NCI-H1694 treated with DMSO at 0.1 percent for 48 hours (cell line): ENCODE measurements around the gene TMC6.
"Not testable (repeated sequence)": the region's sequence is repeated elsewhere in the genome, so short reads cannot be mapped to it uniquely, and the experiment has no call there.

Experiments used
- DNase-seq: peaks from one replicate; lab custom pipeline; 2025; lab: John Stamatoyannopoulos, UW

TMC6 gene

GRCh38 chr17:78079253-78079652 is 49.3 kb downstream of the TMC6 start:
- DNase-seq = no peak

DNA sequence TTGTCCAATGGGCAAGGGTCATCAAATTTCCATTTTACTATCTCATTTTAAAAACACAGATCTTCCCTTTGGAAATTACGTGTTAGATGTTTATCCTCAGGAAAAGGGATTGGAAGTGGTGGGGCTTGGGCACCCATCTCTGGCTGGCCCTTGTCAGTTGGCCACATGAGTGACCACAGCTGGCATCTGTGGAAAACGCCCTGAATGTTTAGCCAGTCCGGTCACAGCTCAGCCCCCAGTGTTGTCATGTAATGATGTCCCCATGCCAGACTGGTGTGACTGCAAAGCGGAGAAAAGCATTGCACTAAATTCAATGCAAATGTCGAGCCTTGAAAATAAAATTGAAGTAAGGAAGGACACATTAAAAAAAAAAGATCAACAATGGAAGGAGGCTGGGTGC is 53.0 kb downstream of the TMC6 start:
- no peak for DNase-seq

DNA sequence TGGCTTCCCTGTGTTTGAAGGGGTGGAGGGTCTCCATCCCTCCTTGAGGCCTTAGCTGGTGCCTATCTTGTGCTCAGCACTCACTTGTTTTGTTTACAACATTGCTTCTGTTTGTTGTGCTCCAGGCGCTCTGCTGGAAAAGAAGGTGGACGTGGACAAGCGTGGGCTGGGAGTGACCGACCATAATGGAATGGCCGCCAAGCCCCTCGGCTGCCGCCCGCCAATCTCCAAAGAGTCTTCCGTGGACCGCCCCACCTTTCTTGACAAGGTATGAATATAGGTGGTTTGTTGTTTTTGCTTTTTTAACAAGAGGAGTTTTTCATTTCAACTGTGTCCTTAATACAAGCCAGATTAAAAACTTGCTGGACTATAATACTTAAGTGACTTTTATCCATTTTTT is 53.5 kb downstream of the TMC6 start:
- no peak for DNase-seq

DNA sequence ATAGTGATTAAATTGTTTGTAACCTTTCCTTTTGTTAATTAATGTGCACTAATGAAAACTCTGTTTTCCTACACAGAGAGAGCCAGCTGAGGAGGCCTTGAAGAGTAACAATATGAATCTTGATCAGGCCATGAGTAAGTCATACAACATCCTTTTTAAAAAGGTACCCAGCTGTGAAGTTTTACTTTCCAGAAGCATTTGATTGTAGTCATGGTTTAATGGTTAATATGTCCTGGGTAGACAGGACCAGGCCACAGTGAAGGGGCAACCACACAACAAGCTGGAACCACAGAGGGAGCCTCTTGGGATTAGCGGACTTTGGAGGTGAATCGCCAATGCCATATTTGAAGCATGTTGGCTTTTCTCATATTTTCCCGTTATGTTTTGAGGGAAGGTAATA is 55.6 kb downstream of the TMC6 start:
- DNase-seq = no peak

- DNase-seq = no peak
Observed at GRCh38 chr17:78069695-78070094, 58.9 kb downstream of the TMC6 start.

GRCh38 chr17:78066976-78067375 is 61.6 kb downstream of the TMC6 start:
- DNase-seq = not testable (repeated sequence)

GRCh38 chr17:78064708-78065107 is 63.8 kb downstream of the TMC6 start:
- DNase-seq = no peak

DNA sequence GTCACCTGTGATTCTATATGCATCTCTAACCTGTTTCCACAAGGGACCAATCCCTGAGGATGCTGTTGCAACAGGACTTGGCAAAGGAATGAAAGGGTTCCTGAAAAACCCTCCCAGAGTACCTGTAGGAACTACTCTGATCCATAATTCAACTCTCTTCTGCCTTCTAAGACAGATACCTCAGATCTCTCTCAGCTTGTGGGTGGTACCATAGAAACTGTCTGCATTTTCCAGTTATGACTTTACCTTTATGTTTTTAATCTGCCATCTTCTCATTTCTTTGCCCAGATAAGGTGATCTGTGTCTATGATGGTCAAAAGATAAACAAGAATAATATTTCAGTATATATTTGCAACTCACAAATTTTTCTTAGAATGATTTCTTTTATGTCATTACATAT is 65.1 kb downstream of the TMC6 start:
- DNase-seq = no peak

- DNase-seq = no peak
Observed at GRCh38 chr17:78062596-78062995, 66.0 kb downstream of the TMC6 start.
